Central memory CD8-positive, alpha-beta T cell (primary cell): ENCODE data around the gene POMGNT2.
"Not testable (repeated sequence)": the region's sequence is repeated elsewhere in the genome, so short reads cannot be mapped to it uniquely, and the experiment has no call there.

Experiments
- ATAC-seq: fragments of 150-1000 bp; cut with Tn5 transposase; replicated peaks from 2 replicates; pipeline ENCODE4 v1.10.0; 2022; ENCODE audit warnings: mild to moderate bottlenecking, moderate FRiP score, moderate number of reproducible peaks; ENCODE audit not compliant: poor library complexity, severe bottlenecking; ENCODE audit errors: extremely low read depth
- DNase-seq, 2 donors: peaks; one replicate each; pipeline ENCODE4 v3.0.0; 2021; ENCODE audit warnings: low spot score in 2 of 2
- H3K27ac Mint-ChIP-seq: one replicate; pipeline ENCODE4 v1.8.0; 2022; ENCODE audit warnings: low read depth, mild to moderate bottlenecking, moderate library complexity, mixed read lengths
- H3K27me3 Mint-ChIP-seq: one replicate; pipeline ENCODE4 v1.8.0; 2022; ENCODE audit warnings: mixed read lengths
- H3K36me3 Mint-ChIP-seq: one replicate; pipeline ENCODE4 v1.8.0; 2022; ENCODE audit warnings: mild to moderate bottlenecking, moderate library complexity, mixed read lengths; ENCODE audit not compliant: insufficient read depth
- H3K4me1 Mint-ChIP-seq: one replicate; pipeline ENCODE4 v1.8.0; 2022; ENCODE audit warnings: mixed read lengths
- H3K4me3 Mint-ChIP-seq: one replicate; pipeline ENCODE4 v1.8.0; 2022; ENCODE audit warnings: mild to moderate bottlenecking, moderate library complexity, mixed read lengths
- H3K9me3 Mint-ChIP-seq: one replicate; pipeline ENCODE4 v1.8.0; 2022; ENCODE audit warnings: mixed read lengths

POMGNT2 gene

DNA sequence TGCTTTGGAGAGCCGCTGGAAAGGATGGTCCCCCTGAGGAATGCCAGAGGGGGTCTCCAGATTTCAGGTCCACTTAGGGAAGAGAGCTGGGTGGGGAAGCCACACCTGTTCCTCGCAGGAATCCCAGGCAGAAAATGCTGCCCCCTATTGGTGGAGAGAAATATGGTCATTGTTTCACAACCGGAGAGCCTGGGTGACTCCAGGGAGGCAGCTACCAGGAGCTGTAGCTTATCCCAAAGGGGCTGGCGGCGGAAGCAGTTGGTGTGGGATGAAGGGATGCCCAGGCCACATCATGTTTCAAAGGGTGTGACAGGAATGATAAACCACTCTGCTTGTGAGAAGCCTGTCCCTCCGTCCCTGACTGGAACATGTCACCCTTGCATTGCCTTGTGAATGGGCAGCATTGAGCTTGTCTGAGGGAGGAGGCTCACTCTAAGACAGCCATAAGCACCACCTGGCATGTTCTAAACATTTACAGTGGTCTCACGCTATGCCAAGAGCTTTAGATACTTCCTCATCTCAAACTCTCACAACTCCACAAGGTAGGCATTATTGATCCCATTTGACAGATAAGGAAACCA is 34.5 kb downstream of the POMGNT2 start:
- Mint-ChIP-seq H3K4me1 (no peaks in the 10 kb centered on the region), H3K9me3 (no peaks in the 10 kb centered on the region), H3K4me3 (no peak overlapping the region), H3K36me3 (no peaks in the 10 kb centered on the region), H3K27ac (no peak overlapping the region), H3K27me3 (no peaks in the 10 kb centered on the region)
- ATAC-seq (no peak), DNase-seq (no peak)

DNA sequence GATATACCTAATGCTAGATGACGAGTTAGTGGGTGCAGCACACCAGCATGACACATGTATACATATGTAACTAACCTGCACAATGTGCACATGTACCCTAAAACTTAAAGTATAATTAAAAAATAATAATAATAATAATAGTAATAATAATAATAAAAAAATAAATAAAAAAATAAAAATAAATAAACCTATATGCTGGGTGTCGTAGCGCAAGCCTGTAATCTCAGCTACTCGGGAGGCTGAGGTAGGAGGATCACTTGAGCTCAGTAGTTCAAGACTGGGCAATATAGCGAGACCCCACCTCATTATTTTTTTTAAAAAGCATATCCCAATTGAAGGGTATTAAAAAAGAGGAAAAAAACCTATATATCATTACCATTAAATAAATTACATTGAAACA is 35.2 kb downstream of the POMGNT2 start:
- H3K36me3 Mint-ChIP-seq, H3K4me1 Mint-ChIP-seq, H3K9me3 Mint-ChIP-seq, H3K4me3 Mint-ChIP-seq, H3K27me3 Mint-ChIP-seq, ATAC-seq, H3K27ac Mint-ChIP-seq, DNase-seq: not testable (repeated sequence)

DNA sequence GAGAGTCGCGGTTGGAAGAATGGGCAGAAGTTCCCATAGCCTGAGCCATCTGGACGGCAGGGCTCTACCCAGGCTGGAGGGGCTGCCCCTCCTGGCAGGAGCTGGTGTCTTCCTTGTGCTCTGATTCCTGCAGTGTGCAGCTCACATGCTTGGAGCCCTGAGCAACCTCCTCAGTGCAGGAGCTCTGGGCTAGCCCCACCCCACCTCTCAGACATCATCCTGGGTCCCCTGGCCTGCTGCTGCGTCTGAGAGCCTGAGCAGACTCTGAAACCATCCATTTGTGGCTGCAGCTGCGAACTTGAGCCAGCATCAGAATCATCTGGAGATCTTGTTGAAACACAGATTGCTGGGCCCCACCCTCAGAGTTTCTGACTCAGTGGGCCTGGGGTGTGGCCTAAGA is 42.8 kb downstream of the POMGNT2 start:
- no peaks in the 10 kb centered on the region for H3K27me3 Mint-ChIP-seq
- DNase-seq = no peak
- no peaks in the 10 kb centered on the region for H3K9me3 Mint-ChIP-seq
- peaks cover 9% of the 10 kb centered on the region for H3K4me1 Mint-ChIP-seq
- no peak for ATAC-seq
- H3K27ac Mint-ChIP-seq = no peak overlapping the region
- no peak overlapping the region for H3K4me3 Mint-ChIP-seq
- H3K36me3 Mint-ChIP-seq = peaks cover 1% of the 10 kb centered on the region

DNA sequence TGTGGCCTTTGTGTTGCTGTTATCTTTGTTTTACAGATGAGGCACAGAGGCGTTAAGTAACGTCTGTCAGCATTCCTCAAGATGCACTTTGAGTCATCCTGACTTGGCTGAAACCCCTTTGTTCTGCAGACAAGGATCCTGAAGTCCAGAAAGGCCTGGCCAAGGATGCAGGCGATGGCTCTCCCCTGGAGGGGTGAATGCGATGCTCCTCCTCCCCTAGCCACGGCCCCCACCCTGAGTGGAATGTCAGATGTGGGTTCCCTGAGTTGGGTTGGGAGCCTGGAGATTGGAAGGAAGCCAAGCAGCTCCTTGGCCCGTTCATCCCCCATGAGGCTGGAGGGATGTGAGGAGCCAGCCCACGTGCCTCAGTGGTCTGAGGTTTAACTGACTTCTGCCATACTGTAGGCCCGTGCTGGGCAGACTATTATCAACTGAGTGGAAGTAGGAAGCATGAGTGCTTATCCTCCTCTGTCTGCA is 43.3 kb downstream of the POMGNT2 start:
- DNase-seq = no peak
- H3K9me3 Mint-ChIP-seq = no peaks in the 10 kb centered on the region
- H3K4me3 Mint-ChIP-seq = no peak overlapping the region
- no peaks in the 10 kb centered on the region for H3K27me3 Mint-ChIP-seq
- peaks cover 1% of the 10 kb centered on the region for H3K36me3 Mint-ChIP-seq
- H3K4me1 Mint-ChIP-seq = peaks cover 9% of the 10 kb centered on the region
- no peak overlapping the region for H3K27ac Mint-ChIP-seq
- ATAC-seq = no peak

DNA sequence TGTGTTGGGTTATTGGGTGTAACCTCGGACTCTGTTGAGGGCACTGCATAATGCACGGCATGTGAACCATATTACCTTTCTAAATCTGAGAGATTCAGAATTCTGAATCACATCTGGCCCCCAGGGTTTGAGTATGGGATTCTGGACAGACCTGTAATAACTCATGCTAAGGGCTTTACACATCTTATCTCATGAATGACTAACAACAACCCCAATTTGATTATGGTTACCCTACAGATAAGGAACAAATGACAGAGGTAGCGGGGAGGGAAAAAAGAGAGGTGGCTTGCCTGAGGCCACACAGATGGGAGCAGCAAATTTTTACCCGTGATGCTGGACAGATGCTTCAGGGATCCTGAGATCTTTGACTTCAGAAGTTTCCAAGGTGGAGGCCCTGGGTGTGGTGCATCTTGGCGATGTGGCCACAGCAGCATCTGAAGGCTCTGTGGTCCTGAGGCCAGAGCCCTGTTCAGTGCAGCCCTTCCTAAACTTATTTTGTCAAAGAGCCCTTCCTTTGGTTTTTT is 43.8 kb downstream of the POMGNT2 start:
- Mint-ChIP-seq H3K4me3 (no peak overlapping the region), H3K27ac (no peak overlapping the region), H3K9me3 (no peaks in the 10 kb centered on the region), H3K36me3 (peaks cover 1% of the 10 kb centered on the region), H3K4me1 (peaks cover 9% of the 10 kb centered on the region), H3K27me3 (no peaks in the 10 kb centered on the region)
- no peak for ATAC-seq
- no peak for DNase-seq

DNA sequence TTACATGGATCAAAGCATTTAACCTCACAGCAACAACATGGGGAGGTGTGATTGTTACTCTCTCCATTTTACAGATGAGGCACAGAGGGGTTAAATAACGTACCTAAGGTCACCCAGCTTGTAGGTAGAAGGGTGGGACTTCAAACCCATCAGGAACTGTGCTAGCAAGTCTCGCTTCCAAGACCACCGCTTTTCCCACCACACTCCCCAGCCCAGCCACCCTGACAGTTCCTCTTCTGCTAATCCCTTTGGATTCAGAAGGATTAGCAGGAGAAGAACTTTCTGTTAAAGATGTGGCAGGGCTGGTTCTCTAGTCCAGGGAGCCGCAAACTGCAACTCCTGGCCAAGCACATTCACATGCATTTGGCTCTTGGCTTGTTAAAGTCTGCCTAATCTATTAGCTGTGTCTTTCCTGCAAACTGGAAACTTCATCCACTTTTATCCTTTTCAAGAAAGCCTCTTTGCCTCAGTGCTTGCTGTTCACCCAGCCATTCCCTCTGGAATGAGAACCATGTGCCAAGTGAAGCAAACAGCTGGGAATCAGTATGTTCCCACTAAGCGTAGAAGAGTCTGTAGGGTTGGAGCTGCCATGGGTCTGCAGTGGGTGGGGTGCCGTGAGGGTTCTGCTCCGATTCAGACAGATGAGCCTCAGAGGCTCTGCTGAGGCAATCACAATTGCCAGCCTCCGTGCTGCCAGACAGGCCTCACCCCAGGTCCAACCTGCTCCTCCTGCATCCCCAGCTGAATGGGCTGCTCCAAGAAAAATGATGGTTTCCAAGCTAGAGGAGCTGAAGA is 44.6 kb downstream of the POMGNT2 start:
- ATAC-seq (no peak), DNase-seq (no peak)
- H3K4me1 Mint-ChIP-seq = peaks cover 9% of the 10 kb centered on the region
- no peak overlapping the region for H3K4me3 Mint-ChIP-seq
- H3K27me3 Mint-ChIP-seq = no peaks in the 10 kb centered on the region
- no peaks in the 10 kb centered on the region for H3K9me3 Mint-ChIP-seq
- peaks cover 1% of the 10 kb centered on the region for H3K36me3 Mint-ChIP-seq
- H3K27ac Mint-ChIP-seq = no peak overlapping the region

DNA sequence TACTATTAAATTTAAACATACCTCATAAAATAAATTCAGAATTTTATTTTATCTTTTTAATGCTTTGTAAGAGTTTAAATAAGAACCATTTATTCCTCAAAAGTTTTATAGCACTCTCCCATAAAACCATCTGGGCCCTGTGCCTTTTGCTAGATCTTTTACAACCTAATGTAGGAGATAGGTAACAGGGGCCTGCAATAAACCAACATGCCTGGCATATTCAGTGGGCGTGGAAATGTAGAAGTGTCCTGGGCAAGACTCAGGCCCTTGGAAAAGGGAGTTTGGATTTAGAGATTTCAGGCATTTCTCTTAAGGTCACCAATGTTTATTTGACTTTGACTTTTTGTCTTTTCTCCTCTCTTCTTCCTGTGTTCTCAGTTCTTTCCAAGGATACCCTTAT is 46.4 kb downstream of the POMGNT2 start:
- Mint-ChIP-seq H3K4me3 (no peak overlapping the region), H3K36me3 (peaks cover 1% of the 10 kb centered on the region), H3K27me3 (no peaks in the 10 kb centered on the region), H3K9me3 (no peaks in the 10 kb centered on the region), H3K4me1 (peaks cover 9% of the 10 kb centered on the region), H3K27ac (no peak overlapping the region)
- no peak for DNase-seq
- no peak for ATAC-seq

DNA sequence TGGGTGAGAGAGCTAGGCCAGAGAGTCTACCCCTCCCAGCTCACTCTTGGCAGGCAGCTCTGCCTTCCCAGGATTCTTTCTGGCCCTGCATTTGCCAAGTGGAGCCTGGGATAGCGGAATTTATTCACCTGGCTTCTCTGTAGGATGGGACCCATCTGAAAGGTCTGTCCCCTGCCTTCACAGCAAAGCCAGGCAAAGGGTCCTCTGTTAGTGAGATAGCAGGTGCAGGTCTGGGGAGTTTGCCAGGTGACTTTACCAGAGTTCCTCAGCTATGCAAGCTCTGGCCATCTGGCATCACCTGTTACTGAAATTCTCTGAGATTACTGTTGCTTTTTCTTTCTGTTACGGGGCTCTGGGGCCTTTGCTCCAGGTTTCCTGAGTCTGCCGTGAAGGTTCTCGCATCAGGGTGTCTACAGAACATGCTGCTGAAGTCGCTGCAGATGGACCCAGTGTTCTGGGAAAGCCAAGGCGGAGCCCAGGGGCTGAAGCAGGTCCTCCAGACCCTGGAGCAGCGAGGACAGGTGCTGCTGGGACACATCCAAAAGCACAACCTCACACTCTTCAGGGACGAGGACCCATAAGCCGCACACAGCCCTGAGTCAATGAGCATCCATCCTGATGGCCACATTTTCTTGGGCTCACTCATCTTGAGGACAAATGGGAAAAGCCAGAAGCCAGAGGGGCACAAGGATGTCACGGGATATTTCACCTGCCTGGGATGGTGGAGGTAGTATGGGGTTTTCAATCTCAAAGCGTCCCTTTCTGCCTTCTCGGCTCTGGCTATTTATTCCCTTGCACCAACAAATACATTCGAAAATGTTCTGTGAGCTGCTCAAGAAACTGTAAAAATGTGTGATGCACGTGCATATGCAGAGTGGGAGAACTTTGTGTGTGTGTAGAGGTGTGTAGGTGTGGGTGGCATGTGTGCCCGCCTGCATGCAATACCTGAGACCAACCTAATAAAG is 49.8 kb downstream of the POMGNT2 start:
- ATAC-seq (no peak), DNase-seq (no peak)
- Mint-ChIP-seq H3K4me1 (peaks cover 9% of the 10 kb centered on the region), H3K9me3 (peaks cover 5% of the 10 kb centered on the region), H3K36me3 (peaks cover 1% of the 10 kb centered on the region), H3K27me3 (no peaks in the 10 kb centered on the region), H3K4me3 (no peak overlapping the region), H3K27ac (no peak overlapping the region)

DNA sequence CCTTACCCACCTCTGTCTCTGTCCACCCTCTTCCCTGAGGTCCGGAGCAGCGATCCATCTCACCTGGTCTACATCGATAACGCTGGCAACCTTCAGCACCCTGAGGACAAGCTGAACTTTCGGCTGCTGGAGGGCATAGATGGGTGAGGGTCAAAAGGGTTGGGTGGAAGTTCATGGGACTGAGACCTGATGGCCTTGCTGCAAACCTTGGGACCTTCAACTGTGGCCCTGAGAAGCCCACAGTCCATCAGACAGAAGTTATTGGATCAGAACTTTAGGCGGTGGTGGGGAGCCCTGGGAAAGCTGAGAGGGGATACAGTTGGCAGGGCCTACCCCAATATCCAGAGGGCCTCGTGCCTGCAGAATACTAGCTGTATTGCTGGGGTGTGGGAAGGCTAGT is 50.5 kb downstream of the POMGNT2 start:
- no peak overlapping the region for H3K27ac Mint-ChIP-seq
- ATAC-seq (no peak), DNase-seq (no peak)
- H3K9me3 Mint-ChIP-seq = peaks cover 10% of the 10 kb centered on the region
- no peaks in the 10 kb centered on the region for H3K27me3 Mint-ChIP-seq
- no peaks in the 10 kb centered on the region for H3K36me3 Mint-ChIP-seq
- H3K4me3 Mint-ChIP-seq = no peak overlapping the region
- peaks cover 3% of the 10 kb centered on the region for H3K4me1 Mint-ChIP-seq

DNA sequence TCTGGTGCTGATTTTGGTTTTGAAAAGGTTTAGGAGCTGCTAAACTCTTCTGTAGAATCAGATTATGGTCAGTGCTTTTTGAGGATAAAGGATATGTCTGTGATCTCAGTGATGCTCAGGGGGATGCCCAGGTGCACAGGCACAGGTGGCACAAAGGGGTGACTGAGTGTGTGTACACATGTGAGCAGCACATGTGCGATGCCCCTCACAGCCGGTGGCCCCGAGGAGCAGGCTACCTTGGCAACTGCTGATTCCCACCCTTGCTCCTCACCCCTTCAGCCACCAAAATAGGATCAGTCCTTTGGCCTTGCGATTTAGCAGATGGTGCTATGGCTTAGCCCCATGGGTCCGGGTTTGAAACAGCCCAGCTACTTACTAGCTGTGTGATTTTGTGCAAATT is 51.1 kb downstream of the POMGNT2 start:
- Mint-ChIP-seq H3K27ac (no peak overlapping the region), H3K27me3 (no peaks in the 10 kb centered on the region), H3K9me3 (peaks cover 12% of the 10 kb centered on the region), H3K4me3 (no peak overlapping the region), H3K36me3 (no peaks in the 10 kb centered on the region), H3K4me1 (no peaks in the 10 kb centered on the region)
- no peak for DNase-seq
- ATAC-seq = no peak

DNA sequence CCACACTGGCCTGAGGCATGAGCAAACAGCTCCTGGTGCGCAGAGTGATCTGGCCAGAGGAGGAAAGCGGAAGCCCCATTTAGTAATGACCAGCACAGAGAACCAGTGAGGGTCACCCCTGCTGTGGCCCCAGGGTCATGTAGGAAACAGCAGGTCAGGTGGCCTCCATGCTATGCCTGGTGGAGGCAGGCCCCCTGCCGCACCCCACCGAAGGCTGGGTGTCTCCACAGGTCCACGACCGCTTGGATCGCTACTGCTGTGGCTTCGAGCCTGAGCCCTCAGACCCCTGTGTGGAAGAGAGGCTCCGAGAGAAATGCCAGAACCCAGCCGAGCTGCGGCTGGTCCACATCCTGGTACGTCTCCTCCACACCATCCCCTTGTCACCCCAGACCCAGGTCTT is 52.6 kb downstream of the POMGNT2 start:
- no peaks in the 10 kb centered on the region for H3K27me3 Mint-ChIP-seq
- no peaks in the 10 kb centered on the region for H3K36me3 Mint-ChIP-seq
- peaks cover 19% of the 10 kb centered on the region for H3K9me3 Mint-ChIP-seq

DNA sequence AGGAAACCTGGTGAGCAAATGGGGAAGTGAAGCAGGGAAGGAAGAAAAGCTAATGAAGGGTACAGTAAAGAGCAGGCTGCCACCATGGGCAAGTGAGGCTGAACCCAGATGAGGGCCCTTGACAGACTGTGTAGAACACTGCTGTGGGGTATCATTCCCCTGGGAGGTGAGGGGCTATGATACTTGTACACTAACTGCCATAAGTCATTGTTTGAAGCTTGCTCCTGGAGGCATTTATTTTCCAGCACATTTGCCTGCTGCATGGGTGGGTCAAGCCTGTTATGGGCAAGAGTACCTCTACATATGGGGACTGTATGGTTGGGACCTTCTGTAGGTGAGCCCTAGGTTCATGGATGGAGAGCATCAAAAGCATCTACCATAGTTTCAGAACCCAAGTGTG is 57.4 kb downstream of the POMGNT2 start:
- no peak overlapping the region for H3K4me3 Mint-ChIP-seq
- H3K27ac Mint-ChIP-seq = no peak overlapping the region
- H3K27me3 Mint-ChIP-seq = no peaks in the 10 kb centered on the region
- H3K4me1 Mint-ChIP-seq = no peaks in the 10 kb centered on the region
- no peaks in the 10 kb centered on the region for H3K36me3 Mint-ChIP-seq
- ATAC-seq (no peak), DNase-seq (no peak)
- H3K9me3 Mint-ChIP-seq = peaks cover 36% of the 10 kb centered on the region

More for the DNA sequence above, 52.6 kb downstream of the POMGNT2 start:
- no peaks in the 10 kb centered on the region for H3K4me1 Mint-ChIP-seq
- H3K27ac Mint-ChIP-seq = no peak overlapping the region
- H3K4me3 Mint-ChIP-seq = no peak overlapping the region
- ATAC-seq (no peak), DNase-seq (no peak)
